Stimulated activated CD8-positive, alpha-beta memory T cell treated with anti-CD3 and anti-CD28 coated beads, Interleukin-15, amount 100 ng/mL, for 1 hour (primary cell): Measurements from ENCODE around the gene GALNT17.

Experiments
- DNase-seq: peaks from one replicate; pipeline ENCODE4 v3.0.0-alpha.2; 2020; ENCODE audit warnings: low read depth

Gene GALNT17

DNA sequence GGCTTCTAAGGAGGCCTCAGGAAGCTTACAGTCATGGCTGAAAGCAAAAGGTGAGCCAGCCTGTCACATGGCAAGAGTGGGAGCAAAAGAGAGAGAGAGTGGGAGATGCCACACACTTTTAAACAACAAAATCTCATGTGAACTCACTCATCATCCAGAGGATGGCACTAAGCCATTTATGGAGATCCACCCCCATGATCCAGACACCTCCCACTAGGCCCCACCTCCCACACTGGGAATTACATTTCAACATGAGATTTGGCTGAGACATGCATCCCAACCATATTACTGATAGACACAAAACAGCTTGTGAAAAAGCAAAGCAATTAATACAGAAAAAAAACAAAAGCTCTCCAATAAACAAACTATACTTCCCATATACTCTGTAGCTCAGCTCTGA lies 210.3 kb downstream of the GALNT17 start:
- DNase-seq: no peak

DNA sequence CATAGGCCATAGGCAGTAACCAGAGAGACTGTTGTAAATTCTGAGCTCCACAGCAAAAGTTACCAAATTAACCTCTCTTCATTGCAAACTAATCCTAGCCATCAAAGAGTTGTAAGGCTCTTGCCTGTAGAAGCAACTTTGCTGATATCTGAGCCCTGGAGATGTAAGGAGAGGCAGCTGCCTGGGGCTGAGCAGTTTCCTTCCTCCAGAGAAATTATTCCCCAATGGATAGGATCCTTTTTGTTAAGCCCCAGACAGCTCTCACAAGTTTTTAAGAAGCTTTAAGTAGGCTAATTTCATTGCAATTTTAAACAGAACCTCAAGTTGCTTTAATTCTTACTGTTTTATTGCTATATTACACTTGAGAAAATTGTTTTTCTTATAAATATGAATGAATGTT lies 211.1 kb downstream of the GALNT17 start:
- DNase-seq: no peak

DNA sequence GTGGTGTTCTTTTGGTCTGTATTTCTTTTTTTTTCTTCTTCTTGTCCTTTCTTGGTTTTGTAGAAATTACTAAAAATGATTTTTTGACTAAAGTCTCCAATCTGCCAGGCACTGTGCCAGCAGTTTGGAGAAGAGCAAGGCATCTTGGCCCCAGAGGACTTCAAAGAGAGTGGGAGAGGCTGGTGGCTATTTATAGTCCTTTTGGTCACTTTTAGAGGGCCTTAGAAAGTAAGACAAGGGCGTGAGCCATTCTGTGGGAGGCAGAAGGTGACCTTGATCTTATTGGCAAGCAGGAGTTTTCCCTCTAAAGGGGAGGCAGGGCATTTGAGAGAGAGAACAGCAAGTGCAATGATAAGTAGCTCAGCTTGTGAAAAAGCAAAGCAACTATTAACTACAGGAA lies 211.9 kb downstream of the GALNT17 start:
- DNase-seq: no peak

DNA sequence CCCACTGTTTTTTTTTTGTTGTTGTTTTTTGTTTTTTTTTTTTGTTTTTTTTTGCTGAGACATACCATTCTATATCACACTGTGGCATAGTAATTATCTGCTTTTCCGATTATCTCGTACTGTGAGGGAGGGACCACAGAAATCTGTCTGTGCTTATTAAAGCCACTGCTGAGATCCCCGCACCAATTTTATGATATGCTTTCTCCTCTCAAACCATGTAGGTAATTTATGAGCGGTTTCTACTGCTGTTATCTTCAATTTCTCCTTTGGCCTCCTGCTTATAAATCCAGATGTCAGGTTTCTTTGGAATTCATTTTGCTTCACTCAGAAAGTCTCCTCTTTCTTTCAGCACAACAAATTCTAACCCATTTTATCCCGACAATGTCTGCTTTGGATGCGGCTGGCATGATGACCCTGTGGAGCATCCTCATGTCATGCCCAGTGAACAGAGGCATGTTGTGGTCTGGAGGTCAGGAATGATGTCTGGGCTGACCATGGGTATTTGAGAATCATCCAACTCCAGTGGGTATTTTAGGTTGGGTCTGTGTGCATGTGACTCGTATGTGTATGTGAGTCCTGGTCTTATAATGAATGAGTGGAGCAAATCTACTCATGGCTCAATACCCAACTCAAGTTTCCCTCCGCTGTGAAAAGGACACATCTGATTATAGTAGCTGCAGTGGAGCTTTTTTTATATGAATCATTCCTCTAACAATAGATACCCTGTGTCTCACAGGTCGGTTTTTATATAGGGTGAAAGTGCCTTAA lies 213.4 kb downstream of the GALNT17 start:
- no peak for DNase-seq

DNA sequence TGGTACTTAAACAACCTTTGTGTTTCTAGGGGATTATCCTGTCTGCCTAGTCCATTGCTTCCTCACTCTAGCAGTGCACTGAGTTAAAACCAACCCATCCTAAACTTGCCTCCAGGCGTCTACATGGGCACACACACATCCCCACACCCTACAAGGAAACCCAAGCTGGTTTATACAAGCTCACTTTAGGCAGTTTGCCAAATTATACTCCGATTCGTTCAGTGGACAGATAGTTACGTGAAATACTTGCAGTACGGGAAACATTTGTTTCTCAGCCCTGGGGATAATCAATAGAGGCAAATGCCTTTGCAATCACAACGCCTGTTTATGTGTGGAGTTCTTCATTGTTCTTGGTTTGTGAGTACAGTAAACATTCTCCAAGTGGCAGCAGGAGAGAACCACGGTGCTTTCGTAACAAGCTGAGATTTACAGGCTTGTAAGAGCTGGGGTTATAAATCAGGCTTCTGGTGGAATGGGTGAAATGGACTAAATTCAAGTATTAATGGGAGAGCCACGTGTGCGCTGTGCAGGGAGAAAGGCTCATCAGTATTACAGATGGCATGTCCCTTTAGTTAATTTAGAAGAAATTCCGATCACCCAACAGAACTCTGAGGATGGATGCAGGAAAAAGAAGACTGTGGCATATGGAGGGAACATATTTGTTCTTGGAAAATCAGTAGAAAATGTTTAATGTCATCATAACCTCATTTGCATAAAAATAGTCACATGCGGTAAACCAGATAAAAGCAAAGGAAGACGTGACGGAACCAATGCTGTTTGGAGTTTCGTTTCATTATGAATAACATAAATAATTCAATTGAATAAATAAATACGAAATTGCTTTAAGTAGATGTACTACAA lies 217.1 kb downstream of the GALNT17 start:
- no peak for DNase-seq

DNA sequence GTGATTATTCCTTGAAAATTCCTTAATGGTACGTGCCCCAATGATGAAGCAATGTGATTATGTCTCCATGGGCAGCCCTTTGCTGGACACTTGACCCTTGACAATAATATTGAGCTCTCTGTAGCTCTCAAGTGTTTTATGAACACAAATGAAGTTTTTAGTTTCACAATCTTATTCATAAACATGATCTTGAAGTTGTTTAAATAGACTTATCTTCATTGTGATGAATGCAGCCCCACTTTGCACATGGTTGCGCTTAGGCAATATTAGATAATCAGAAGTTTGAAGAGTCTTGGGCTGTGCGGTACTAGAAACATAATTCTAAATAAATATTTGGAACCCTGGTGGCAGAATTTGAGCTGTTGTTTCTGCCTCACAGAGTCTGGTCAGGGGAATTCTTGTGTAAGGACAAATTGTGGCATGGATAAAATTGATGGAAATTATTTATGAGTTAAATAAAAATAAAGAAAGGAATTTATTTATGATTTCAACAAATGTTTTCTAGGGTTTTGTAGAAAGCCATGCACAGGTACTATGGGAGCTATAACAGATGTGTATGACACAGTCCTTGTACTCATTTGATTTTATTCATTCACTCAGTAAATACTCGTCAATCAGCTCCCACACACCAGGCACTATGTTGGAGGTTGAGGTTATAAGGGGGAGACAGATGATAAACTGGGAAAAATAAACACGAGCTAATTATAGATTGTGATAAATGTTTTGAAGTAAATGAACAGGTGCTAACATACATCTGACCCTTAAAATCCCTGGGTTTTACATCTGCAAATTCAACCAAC lies 217.9 kb downstream of the GALNT17 start:
- no peak for DNase-seq

DNA sequence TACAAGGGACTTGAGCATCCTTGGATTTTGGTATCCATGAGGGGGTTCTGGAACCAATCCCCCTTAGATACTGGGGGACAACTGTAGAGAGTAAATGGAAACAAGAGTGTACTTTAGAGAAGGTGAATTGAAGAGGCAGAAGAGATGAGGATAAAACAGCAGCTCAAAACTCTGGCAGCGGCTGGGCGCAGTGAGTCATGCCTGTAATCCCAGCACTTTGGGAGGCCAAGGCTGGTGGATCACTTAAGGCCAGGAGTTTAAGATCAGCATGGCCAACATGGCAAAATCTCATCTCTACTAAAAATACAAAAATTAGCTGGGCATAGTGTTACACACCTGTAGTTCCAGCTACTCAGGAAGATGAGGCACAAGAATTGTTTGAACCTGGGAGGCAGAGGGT lies 218.7 kb downstream of the GALNT17 start:
- no peak for DNase-seq

DNA sequence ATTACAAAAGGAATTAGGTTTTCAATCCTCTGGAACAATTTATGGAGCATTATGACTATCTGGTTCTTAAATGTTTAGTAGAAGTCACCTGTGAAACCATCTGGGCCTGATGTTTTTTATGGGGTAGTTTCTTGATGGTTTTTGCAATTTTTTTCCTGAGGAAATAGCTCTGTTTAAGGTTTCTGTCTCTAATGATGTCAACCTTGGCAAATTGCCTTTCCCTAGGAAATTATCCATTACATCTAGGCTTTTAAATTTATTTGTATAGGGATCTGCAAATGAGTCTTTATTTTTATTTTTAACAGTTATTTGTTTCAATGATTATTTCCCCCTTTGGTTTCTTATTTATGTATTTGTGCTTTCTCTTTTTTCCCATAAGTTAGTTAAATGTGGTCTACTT lies 222.8 kb downstream of the GALNT17 start:
- DNase-seq: no peak

DNA sequence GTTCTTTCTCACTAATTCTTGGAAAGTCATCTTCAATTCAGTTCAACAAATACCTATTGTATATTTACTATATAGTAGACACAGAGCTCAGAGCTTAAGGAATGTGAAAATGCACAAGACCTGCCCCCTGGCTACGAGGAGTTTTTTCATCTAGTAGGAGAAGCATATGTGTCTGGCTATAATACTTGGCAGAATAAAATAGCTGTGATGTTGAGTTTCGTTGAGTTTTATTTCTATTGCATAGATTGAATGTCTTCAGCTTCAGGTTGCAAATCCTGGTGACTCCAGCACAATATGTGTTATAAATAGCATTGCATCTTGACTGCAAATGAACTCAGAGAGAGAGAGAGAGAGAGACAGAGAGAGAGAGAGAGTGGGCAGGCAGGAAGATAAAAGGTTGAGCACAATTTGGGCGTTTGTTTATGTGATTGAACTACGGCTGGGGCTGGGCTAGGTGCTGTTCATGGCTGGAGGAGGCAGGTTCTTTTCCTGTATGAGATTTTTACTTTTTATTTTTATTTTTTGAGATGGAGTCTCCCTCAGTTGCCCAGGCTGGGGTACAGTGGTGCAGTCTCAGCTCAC lies 229.6 kb downstream of the GALNT17 start:
- DNase-seq: no peak

DNA sequence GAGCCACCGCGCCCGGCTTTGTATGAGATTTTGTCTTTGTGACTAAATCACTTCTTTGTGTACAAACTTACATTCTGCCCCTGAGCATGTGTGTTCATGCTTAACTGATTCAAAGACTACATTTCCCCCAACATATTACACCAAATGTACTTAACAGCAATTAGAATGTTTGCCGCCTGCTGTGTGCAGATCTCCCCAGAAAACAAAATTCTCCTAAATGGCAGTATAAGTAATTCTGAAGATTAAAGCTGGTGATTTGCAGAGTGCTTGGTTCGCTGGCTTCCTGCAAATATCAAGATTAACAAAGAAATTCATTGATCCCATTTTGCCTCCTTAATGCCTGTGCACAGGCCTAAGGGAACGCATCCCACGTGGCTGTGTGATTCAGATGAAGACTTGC lies 230.3 kb downstream of the GALNT17 start:
- DNase-seq: no peak

DNA sequence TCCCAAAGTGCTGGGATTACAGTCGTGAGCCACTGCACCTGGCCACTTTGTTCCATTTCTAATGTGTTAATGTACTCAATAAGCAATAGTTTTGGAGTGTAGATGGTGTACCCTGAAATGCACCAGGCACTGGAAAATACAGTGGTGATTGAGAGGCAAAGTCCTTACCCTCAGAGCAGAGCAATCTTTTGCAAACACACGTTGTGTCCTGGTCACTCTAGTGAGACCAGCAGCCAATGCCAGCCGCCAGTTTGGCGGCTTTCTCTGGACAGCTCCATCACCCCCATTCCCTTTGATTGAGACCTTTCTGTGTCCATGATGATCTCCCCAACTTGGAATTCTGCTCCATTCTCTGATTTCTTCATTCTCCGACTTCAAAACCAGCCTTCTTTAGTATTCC lies 231.3 kb downstream of the GALNT17 start:
- DNase-seq: no peak

DNA sequence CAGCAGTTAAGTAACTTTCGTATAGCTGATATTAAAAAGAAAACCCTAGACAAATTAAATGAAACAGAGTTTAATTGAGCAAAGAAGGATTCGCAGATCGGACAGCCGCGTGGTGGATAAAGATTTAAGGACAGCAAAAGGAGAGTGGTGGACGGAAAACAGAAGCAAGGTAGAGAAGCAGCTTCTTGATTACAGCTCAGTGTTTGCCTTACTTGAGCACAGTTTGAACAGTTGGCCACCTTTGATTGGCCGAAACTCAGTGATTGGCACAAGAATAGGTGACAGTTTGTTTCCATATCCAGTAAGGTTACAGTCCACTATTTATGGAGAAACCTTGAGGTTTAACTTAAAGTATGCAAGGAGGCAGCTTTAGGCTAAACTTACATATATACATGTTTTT lies 231.7 kb downstream of the GALNT17 start:
- no peak for DNase-seq

DNA sequence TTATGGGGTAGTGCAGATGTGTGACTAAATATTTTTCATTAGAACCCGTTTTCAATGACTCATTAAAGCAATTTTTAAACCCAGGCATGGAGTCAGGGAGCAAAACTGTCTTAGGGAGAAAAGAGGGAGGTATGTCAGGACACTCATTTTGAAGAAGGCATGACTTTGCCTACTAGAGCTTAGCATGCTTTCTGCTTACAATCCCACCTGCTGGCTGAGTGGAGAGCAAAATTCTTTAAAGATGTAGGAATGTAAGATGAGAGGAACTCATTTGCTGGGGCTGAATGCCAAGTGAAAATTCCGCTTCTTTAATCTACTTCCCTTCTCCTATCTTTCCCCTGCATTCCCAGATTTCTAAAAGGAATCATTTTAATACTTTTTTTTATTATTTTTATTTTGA lies 232.6 kb downstream of the GALNT17 start:
- no peak for DNase-seq

DNA sequence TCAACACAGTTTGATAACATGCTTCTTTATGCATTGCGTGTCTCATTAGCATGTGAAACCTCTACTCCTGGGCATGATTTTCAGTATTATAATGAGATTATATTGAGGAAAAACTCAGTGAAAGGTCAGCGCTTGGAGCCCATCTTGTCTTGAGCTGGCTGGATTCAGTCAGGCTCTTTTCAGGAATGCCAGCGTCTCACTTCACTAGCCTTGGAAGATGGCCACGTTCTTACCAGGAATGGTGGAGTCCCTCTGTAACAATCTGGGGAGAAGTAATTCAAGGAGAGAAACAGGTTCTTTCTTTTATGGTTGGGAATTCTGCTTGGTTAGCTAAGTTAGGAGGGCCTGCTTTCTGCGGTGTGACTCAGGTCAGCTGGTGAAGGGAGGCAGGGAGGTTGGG lies 241.0 kb downstream of the GALNT17 start:
- no peak for DNase-seq

DNA sequence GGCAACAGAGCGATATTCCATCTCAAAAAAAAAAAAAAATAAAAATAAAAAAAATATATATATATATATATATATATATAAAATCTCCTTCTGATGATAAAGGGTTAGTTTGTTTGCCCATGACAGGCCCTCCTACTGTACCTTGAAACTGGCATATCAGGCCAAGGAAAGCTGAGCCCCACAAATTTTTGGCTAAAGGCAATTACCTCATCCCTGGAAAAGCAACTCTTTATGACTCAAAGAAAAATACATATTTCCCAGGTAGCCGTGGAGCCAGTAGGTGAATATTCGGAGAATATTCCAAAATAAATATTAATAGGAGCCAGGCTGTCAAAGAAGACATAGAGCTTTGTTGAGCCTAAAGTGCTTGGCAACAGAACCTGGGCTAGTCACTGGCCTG lies 245.1 kb downstream of the GALNT17 start:
- DNase-seq: no peak

DNA sequence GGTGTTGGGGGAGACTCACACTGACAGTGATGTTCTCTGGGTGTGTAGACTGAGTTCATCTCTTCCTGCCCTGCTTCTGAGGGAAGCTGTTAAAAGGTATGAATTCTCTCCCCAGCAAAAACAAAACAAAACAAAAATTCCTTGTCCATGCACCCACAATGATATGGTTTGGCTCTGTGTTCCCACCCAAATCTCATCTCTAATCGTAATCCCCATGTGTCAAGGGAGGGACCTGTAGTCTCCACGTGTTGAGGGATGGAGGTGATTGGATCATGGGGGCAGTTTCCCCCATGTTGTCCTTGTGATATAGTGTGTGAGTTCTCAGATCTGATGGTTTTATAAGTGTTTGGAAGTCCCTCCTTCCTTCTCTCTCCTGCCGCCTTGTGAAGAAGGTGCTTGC lies 245.5 kb downstream of the GALNT17 start:
- no peak for DNase-seq

DNA sequence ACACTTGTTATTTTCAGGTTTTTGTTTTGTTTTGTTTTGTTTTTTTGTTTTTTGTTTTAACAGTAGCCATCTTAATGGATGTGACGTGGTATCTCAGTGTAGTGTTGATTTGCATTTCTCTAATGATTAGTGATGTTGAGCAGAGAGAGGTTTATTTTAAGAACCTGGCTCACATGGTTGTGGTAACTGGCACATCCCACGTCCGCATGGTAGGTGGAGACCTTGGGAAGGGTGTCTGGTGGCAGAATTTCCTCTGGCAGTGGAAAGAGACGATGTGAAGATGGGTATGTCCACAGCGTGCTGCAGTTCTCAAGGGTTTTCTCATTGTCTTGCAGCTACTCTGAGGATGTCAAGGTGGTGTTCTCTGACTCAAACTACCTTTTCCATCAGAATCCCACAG lies 252.2 kb downstream of the GALNT17 start:
- DNase-seq: no peak

DNA sequence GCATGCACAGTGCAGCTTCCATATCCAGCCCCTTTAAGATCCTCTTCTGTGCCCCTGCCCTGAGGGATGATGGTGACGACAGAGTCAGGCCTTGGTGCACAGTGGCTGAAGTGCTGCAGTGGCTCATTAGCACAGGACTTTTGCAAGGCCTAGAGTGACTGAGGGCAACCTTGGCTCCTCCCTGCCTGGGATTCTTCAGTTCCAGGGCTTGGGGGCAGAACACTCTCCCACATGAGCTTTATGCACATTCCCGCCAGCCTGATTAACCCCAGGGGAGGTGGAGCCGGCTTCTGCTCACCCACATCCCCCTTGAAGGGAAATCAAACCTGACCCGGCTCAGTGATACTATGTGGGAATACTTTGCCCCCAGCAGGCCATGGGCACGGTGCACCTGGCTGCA lies 253.4 kb downstream of the GALNT17 start:
- no peak for DNase-seq

DNA sequence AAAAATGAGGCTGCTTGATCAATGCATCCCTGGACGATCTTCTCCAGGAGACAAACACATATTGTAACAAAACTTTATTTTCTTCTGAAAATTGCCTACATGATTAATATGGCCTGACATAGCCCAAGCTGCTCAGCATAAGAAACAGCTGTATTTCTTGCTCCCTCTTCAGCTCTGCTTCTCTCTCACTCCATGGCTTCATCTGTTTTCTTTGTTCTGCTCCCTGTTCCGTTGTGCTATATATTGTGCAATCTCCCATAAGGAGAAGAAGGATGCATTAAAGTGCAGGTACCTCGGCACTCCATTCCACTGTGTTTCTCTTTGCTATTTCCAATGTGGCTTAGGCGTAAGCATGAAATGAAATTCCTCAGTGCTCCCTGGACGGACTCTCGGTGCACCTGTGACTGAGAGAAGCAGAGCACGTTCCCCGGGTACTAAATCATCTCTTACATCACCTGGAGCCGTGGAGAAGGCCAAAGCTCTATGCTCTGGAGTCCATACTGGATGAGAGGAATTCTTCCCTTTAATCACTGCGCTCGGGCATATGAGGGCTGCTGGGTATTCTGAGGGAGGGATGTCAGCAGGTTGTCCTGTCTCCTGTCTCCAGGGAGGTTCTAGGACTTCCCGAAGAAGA lies 254.3 kb downstream of the GALNT17 start:
- no peak for DNase-seq

DNA sequence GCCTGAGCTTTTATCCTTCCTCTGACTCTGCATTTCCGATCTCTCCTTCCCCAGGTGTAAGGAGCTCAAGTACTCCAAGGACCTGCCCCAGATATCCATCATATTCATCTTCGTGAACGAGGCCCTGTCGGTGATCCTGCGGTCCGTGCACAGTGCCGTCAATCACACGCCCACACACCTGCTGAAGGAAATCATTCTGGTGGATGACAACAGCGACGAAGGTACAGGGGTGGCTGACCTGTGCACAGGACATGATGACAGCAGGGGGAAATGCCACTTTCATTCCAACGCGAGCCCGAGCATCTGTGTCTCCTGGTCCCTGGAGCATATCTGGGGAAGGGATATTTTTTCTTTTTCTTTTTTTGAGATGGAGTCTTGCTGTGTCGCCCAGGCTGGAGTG lies 256.2 kb downstream of the GALNT17 start:
- DNase-seq: no peak

DNA sequence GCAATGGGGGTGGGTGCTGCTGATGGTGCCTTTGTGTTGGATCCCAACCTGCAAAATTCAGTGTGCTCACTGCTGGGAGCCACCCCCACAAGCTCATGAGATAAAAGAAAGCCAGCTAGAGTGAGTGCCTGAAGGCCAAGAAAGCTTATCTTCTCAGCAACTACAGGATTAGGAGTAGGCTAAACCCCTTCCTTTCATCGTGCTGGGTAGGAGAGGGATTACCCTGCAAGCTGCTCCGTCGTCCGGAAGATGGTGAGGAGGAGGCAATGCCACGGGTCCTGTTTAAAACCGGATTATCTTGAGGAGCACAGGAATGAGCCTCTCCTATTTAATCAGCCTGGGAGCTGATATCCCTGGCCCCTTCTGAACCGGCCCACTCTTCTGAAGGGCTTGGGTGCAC lies 258.0 kb downstream of the GALNT17 start:
- no peak for DNase-seq

DNA sequence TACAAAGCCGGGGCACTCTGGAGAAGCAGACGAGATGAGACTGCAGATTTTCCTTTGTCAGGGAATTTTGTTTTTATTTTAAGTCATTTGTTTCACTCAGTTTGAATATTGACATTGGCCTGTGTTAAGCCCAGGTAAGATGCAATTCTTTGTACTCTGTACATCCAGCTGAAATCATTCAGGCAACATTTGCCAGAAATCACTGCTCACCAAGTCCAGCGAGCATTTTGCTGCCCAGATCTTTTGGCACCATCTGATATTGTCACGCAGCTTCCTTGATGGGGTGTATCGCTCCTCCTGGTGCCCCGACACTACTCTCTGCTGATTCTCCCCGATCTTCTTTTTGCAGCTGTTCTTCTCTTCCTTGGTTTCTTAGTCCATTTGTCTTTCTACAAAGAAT lies 261.7 kb downstream of the GALNT17 start:
- DNase-seq: no peak
